ENCODE data around the gene LAMB4.

The LAMB4 gene

GRCh38 chr7:107993891-107994291 lies 136.3 kb downstream of the LAMB4 start:
- DNase-seq: no peak

DNA sequence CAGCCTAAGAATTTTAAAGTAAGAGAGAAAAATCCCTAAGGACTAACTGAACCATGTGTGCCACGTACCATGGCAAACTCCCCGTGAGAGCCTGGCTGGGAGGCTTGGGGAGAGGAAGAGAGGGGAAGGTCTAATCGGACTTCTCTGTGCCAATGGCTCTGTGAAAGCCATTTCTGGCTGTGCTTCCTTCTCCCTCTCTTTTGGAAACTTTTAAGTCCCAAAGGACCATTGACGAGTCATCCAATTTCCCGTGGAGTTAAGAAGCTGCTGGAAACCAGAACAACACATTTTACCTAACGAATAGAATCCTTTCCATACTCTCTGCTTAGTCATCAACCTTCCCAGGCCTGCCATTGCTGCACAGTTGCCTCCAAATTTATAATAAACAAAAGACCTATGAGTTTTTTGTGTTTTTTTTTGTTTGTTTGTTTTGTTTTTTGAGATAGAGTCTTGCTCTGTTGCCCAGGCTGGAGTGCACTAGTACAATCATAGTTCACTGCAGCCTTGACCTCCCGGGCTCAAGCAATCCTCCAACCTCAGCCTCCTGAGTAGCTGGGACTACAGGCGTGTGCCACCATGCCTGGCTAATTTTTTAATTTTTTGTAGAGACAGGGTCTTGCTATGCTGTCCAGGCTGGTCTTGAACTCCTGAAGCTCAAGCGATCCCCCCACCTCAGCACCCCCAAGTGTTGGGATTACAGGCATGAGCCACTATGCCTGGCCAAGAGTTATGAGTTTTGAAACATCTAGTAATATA lies 140.4 kb downstream of the LAMB4 start:
- no peak for DNase-seq

GRCh38 chr7:107982918-107983389 lies 147.2 kb downstream of the LAMB4 start:
- DNase-seq: no peak

GRCh38 chr7:107982042-107982840 lies 147.9 kb downstream of the LAMB4 start:
- no peak for DNase-seq

DNA sequence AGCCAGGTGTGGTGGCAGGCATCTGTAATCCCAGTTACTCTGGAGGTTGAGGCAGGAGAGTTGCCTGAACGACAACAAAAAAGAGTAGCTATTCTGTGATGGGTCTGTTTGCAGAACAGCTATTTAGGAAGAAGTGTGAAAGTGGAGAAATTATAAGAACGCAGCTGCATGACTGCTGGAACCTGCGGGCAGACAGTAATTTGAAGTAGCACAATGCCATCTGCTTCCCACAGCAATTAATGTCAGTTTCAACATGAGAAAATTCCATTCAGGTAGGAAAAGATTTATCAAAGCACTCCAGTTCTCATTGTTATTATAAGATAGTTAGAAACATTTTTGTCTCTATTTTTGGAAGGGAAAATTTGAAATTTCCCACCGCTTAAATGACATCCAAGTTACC lies 148.7 kb downstream of the LAMB4 start:
- DNase-seq: no peak

- no peak for DNase-seq
Measured at GRCh38 chr7:107980671-107981190, 149.4 kb downstream of the LAMB4 start.

GRCh38 chr7:107980171-107980570 lies 150.0 kb downstream of the LAMB4 start:
- DNase-seq: no peak

- DNase-seq: no peak
Measured at GRCh38 chr7:107978815-107979408, 151.2 kb downstream of the LAMB4 start.

DNA sequence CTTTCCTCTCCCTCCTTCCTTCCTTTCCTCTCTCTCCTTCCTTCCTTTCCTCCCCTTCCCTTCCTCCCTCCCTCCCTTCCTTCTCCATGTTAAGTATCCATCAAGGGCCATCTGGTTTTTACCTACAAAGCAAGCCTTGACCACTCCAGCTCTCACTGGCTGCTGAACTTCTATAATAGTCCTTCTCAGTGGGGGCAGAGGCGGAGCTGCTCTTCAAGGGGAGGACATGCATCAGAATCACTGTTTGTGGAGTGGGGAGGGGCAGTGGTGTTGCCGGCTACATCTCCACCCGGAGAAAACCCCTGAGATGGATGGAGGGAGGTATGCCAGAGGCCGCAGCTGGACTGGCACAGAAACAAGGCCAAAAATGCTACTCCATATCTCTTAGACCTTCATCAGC lies 153.1 kb downstream of the LAMB4 start:
- no peak for DNase-seq

GRCh38 chr7:107976620-107977019 lies 153.5 kb downstream of the LAMB4 start:
- no peak for DNase-seq

DNA sequence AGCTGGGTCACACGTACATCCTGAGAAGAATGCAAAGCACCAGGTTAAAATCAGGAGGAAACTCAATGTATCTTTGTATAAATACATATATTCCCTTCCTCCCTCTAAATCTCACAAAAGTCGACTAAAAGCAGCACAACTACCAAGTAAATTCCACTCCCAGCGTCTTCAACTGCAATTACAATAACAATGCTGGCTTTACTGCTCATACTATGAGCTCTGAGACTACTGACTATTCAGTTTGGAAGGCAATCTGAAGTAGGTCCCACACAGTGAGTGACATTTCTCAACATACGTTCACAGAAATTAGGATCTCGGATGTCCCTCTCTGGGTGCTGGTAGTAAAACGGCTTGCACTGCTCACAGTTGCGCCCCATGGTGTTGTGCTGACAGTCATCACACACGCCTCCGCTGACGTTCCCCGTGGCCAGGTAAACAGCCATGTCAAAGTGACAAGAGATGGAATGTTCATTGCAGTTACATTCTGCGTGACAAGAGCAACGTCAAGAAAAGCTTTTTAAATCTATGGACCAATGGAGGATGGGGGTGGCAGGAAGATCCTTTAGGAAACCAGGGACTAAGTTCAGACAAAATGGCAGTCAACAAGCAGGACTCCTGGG lies 154.7 kb downstream of the LAMB4 start:
- DNase-seq: no peak

- DNase-seq: no peak
Measured at GRCh38 chr7:107973861-107974260, 156.3 kb downstream of the LAMB4 start.
